Peyer's patch (tissue), 4 donors: ENCODE measurements around the gene HNRNPA3.

Experiments
- CTCF ChIP-seq, 6 experiments: fragments of 450-650 bp in 4 of 6; fragments of 200-600 bp in 2 of 6; sonication (generic) in 1 of 6; IDR thresholded peaks; one replicate each; pipeline ENCODE4 v1.5.1; 2017 to 2019; ENCODE audit warnings: antibody characterized with exemption in 6 of 6, mild to moderate bottlenecking in 3 of 6, moderate library complexity in 1 of 6
- POLR2A ChIP-seq, 2 donors: fragments of 450-650 bp; IDR thresholded peaks; one replicate each; pipeline ENCODE4 v1.5.1; 2017; ENCODE audit warnings: antibody characterized with exemption in 2 of 2, mild to moderate bottlenecking in 2 of 2, moderate library complexity in 2 of 2

GRCh38 chr2:177256026-177256425 lies 43.4 kb downstream of the HNRNPA3 start:
- TF ChIP-seq CTCF (IDR thresholded peaks at IDR 0.05) (no peak), POLR2A (IDR thresholded peaks at IDR 0.05) (no peak)
